HG03108 (cell line): Measurements from ENCODE around the gene PINK1.

Experiments used
- ATAC-seq: cut with Tn5 transposase; IDR thresholded peaks from one replicate; pipeline ENCODE4 v1.9.1; 2021; ENCODE audit warnings: moderate library complexity; ENCODE audit not compliant: unreplicated experiment

PINK1 gene

GRCh38 chr1:20700636-20701215, 67.5 kb downstream of the PINK1 start:
- no peak for ATAC-seq
